K562 (cell line): ENCODE measurements around the gene CDC42SE2. TPM values are rescaled to one million over a fixed set of nuclear protein-coding genes. Genes with fewer than 3 reads are reported as not detected.

Experiments
- ATAC-seq: fragments of 200-7000 bp; cut with Tn5 transposase; 3 replicates; pipeline ENCODE4 v1.9.1; 2020; ENCODE audit warnings: moderate library complexity
- BruUV-seq: library from RNA; stranded (reverse); fragments of 400-500 nt; replicated peaks from 2 replicates; lab custom pipeline; 2021; lab: Mats Ljungman, UMichigan
- CTCF ChIA-PET: fragments of 300-600 bp; formaldehyde crosslinking; extraction: SDS; loops from one replicate; lab custom pipeline; 2021; ENCODE audit warnings: low intra/inter-chr PET ratio; lab: Yijun Ruan, JAX
- POLR2A ChIA-PET: fragments of 300-600, 350-650 bp; sonication (Branson Sonifier 250); formaldehyde crosslinking; extraction: SDS; loops from one replicate; lab custom pipeline; 2021; ENCODE audit warnings: antibody characterized with exemption, inconsistent platforms; lab: Yijun Ruan, JAX
- DNase-seq, 4 experiments: peaks; one replicate each; pipeline versions ENCODE4 v3.0.0 to v3.0.0-alpha.2; 2011 to 2018; ENCODE audit warnings: low spot score in 3 of 4, mixed read lengths in 3 of 4; ENCODE audit errors: extremely low read depth in 1 of 4
- FAIRE-seq: peaks from 2 replicates; lab custom pipeline; 2011; peaks lifted over from hg19 to GRCh38; lab: Jason Lieb, UNC
- H2AFZ ChIP-seq: 2 replicates; pipeline ENCODE4 v1.6.0; 2011; ENCODE audit warnings: low read depth, low read length, control low read depth, inconsistent platforms
- H3K27ac ChIP-seq: fragments of 200-600 bp; 3 replicates; pipeline ENCODE4 v1.8.0; 2011; ENCODE audit warnings: low read depth, mild to moderate bottlenecking, control low read depth, inconsistent platforms, low read length, moderate library complexity, mixed read lengths; ENCODE audit errors: extremely low read depth
- H3K27me3 ChIP-seq, 2 experiments: fragments of 300-600 bp in 1 of 2; 2 replicates in 1 of 2; 3 replicates in 1 of 2; pipeline versions ENCODE4 v1.6.0 to v1.8.0; 2011; ENCODE audit warnings: inconsistent platforms in 2 of 2, low read length in 2 of 2, mild to moderate bottlenecking in 1 of 2, mixed read lengths in 1 of 2, moderate library complexity in 1 of 2; ENCODE audit not compliant: control insufficient read depth in 2 of 2, insufficient read depth in 2 of 2
- H3K36me3 ChIP-seq: fragments of 300-600 bp; 3 replicates; pipeline ENCODE4 v1.8.0; 2011; ENCODE audit warnings: mild to moderate bottlenecking, low read length, inconsistent platforms; ENCODE audit not compliant: control insufficient read depth, insufficient read depth
- H3K4me1 ChIP-seq, 2 experiments: fragments of 200-600 bp in 1 of 2; replicated peaks in 1 of 2; 2 replicates in 1 of 2; 3 replicates in 1 of 2; pipeline versions ENCODE4 v1.5.1 to v1.8.0; 2011; ENCODE audit warnings: inconsistent platforms in 2 of 2, low read length in 2 of 2, mild to moderate bottlenecking in 1 of 2, mixed read lengths in 1 of 2, moderate library complexity in 1 of 2; ENCODE audit not compliant: control insufficient read depth in 2 of 2, insufficient read depth in 2 of 2
- H3K4me2 ChIP-seq: 2 replicates; pipeline ENCODE4 v1.6.1; 2011; ENCODE audit warnings: low read length, control low read depth, inconsistent platforms, mixed read lengths; ENCODE audit not compliant: insufficient read depth
- H3K4me3 ChIP-seq: fragments of 200-600 bp; sonication (generic), shearing (Covaris generic); 2 replicates; pipeline ENCODE4 v1.5.1; 2016; ENCODE audit warnings: control low read depth, inconsistent platforms
- H3K79me2 ChIP-seq: fragments of 200-600 bp; 3 replicates; pipeline ENCODE4 v1.8.0; 2011; ENCODE audit warnings: low read length, inconsistent platforms; ENCODE audit not compliant: control insufficient read depth, insufficient read depth
- H3K9ac ChIP-seq, 2 experiments: 2 replicates each; pipeline versions ENCODE4 v1.6.0 to v1.6.1; 2011; ENCODE audit warnings: low read depth in 2 of 2, low read length in 2 of 2, control low read depth in 1 of 2, inconsistent platforms in 1 of 2, mild to moderate bottlenecking in 1 of 2, mixed read lengths in 1 of 2; ENCODE audit not compliant: insufficient read depth in 1 of 2
- H3K9me1 ChIP-seq: one replicate; pipeline ENCODE4 v1.6.0; 2011; ENCODE audit warnings: inconsistent platforms, mild to moderate bottlenecking, low read length, moderate library complexity; ENCODE audit not compliant: control insufficient read depth, insufficient read depth
- H3K9me3 ChIP-seq: replicated peaks from 2 replicates; pipeline ENCODE4 v1.5.1; 2011; ENCODE audit warnings: low read depth, low read length, inconsistent platforms; ENCODE audit not compliant: control insufficient read depth, insufficient read depth
- H4K20me1 ChIP-seq: replicated peaks from 2 replicates; pipeline ENCODE4 v1.6.1; 2011; ENCODE audit warnings: low read length, inconsistent platforms, mixed read lengths; ENCODE audit not compliant: control insufficient read depth, insufficient read depth
- ADNP ChIP-seq: fragments of 200-800 bp; sonication (Bioruptor generic); IDR thresholded peaks from 2 replicates; pipeline ENCODE4 v1.6.1; 2016; ENCODE audit warnings: missing genetic modification characterization, missing compliant biosample characterization
- BRCA1 ChIP-seq, 2 experiments: fragments of 450-650 bp in 1 of 2; sonication (generic) in 1 of 2; formaldehyde crosslinking in 1 of 2; IDR thresholded peaks; 2 replicates each; pipeline versions ENCODE4 v1.5.0 to v1.6.1; 2017 to 2020; ENCODE audit warnings: mild to moderate bottlenecking in 1 of 2, missing genetic modification reagents in 1 of 2
- ERF ChIP-seq: fragments of 450-650 bp; formaldehyde crosslinking; IDR thresholded peaks from 2 replicates; pipeline ENCODE4 v1.4.0; 2020; ENCODE audit warnings: mild to moderate bottlenecking, mixed read lengths
- ETV1 ChIP-seq: fragments of 450-650 bp; conservative IDR thresholded peaks from 2 replicates; pipeline ENCODE4 v1.6.1; 2016; ENCODE audit warnings: missing genetic modification characterization, control low read depth, low read depth, missing compliant biosample characterization
- FOSL1 ChIP-seq: fragments of 200-800 bp; sonication (Bioruptor generic); conservative IDR thresholded peaks from 2 replicates; pipeline ENCODE4 v1.6.1; 2016; ENCODE audit warnings: missing genetic modification characterization, missing compliant biosample characterization
- NCOR1 ChIP-seq: fragments of 450-650 bp; IDR thresholded peaks from 2 replicates; pipeline ENCODE4 v1.6.1; 2016; ENCODE audit warnings: mild to moderate bottlenecking, moderate library complexity
- NELFE ChIP-seq: IDR thresholded peaks from 2 replicates; pipeline ENCODE4 v1.6.1; 2011; ENCODE audit warnings: mild to moderate bottlenecking; ENCODE audit not compliant: insufficient read depth, insufficient read length
- NFXL1 ChIP-seq: fragments of 450-650 bp; formaldehyde crosslinking; IDR thresholded peaks from 2 replicates; pipeline ENCODE4 v1.4.0; 2021; ENCODE audit warnings: mild to moderate bottlenecking
- NR1H2 ChIP-seq: sonication (generic); formaldehyde crosslinking; IDR thresholded peaks from 2 replicates; pipeline ENCODE4 v1.4.0; 2020; ENCODE audit warnings: mild to moderate bottlenecking, missing genetic modification reagents
- PHF21A ChIP-seq: fragments of 450-650 bp; IDR thresholded peaks from 2 replicates; pipeline ENCODE4 v1.6.1; 2017; ENCODE audit warnings: low read depth, borderline replicate concordance
- POU5F1 ChIP-seq: fragments of 150-350 bp; IDR thresholded peaks from 2 replicates; pipeline ENCODE4 v1.6.1; 2014; ENCODE audit warnings: borderline replicate concordance, low read length, low read depth, mild to moderate bottlenecking; ENCODE audit not compliant: partially characterized antibody
- PTBP1 ChIP-seq: fragments of 200-400 bp; formaldehyde crosslinking; IDR thresholded peaks from 2 replicates; pipeline ENCODE4 v1.6.1; 2017; ENCODE audit warnings: low read depth, low read length
- XRCC4 ChIP-seq: IDR thresholded peaks from one replicate; pipeline ENCODE4 v1.6.1; 2011; ENCODE audit not compliant: insufficient read depth, insufficient read length; ENCODE audit errors: extremely low read depth
- ZNF41 ChIP-seq: fragments of 250-450 bp; sonication (Bioruptor Pico); conservative IDR thresholded peaks from 2 replicates; pipeline ENCODE4 v1.4.0; 2020; ENCODE audit warnings: mild to moderate bottlenecking
- ZNF507 ChIP-seq: conservative IDR thresholded peaks from 2 replicates; pipeline ENCODE4 v1.6.1; 2017; ENCODE audit warnings: missing genetic modification characterization, missing compliant biosample characterization
- WGBS: fragments of 100-300 bp; shearing (Covaris generic); methylation state at CpG from one replicate; pipeline ENCODE4 v1.1.6; 2016; ENCODE audit warnings: low coverage, mixed read lengths; ENCODE audit not compliant: insufficient coverage; ENCODE audit errors: missing lambda C conversion rate; 5-methylcytosine and 5-hydroxymethylcytosine counted together
- in situ Hi-C: fragments of 300-500 bp; cut with MboI; formaldehyde crosslinking; loops from 4 replicates; pipeline ENCODE4 v1.15.0; 2018; ENCODE audit warnings: inconsistent platforms, mixed read lengths
- intact Hi-C: fragments of 100-400 bp; cut with micrococcal nuclease; formaldehyde crosslinking; loops from 2 replicates; pipeline ENCODE4 v1.14.2; 2022
- polyA plus RNA-seq, 8 experiments: library from polyadenylated mRNA; depleted of rRNA in 4 of 8; stranded (reverse) in 5 of 8; unstranded in 3 of 8; fragments of >200 nt; fragmentation: Nextera tagmentation in 2 of 8; fragmentation: Illumina TruSeq in 1 of 8; extraction: Ambion mirVana in 2 of 8; extraction: Trizol in 1 of 8; gene quantifications; 2 replicates each; pipeline versions ENCODE4 v1.2.1 to v1.2.3, GENCODE V29; 2011 to 2014; ENCODE audit warnings: inconsistent platforms in 1 of 8, missing spikeins in 1 of 8
- total RNA-seq, 7 experiments: library from RNA; depleted of rRNA in 6 of 7; stranded (reverse); fragments of >200 nt in 6 of 7; fragmentation: Illumina TruSeq in 2 of 7; extraction: Trizol in 2 of 7; gene quantifications; 2 replicates each; pipeline versions ENCODE4 v1.2.1 to v1.2.3, GENCODE V29; 2011 to 2021; ENCODE audit warnings: low replicate concordance in 1 of 7
- TF ChIP-seq, protein P1 (sequence below): fragments of 250-450 bp; sonication (Bioruptor Pico); IDR thresholded peaks from 2 replicates; pipeline ENCODE4 v1.5.0; 2021; ENCODE audit warnings: mild to moderate bottlenecking, moderate library complexity
- TF ChIP-seq, protein P2 (sequence below), 2 experiments: fragments of 450-650 bp; IDR thresholded peaks; 2 replicates each; pipeline ENCODE4 v1.6.1; 2016
- TF ChIP-seq, protein P3 (sequence below), 2 experiments: fragments of 250-450 bp in 1 of 2; fragments of 450-650 bp in 1 of 2; sonication (Bioruptor Pico) in 1 of 2; IDR thresholded peaks; 2 replicates each; pipeline versions ENCODE4 v1.6.1 to v1.8.0; 2016 to 2021; ENCODE audit warnings: mild to moderate bottlenecking in 2 of 2, moderate library complexity in 2 of 2, missing compliant biosample characterization in 1 of 2, missing genetic modification characterization in 1 of 2

Gene CDC42SE2
- total and polyA plus RNA-seq, 9 of the 15 experiments (the other 6 are each of a cell fraction or from before 2014, with no cell fraction given) = 24.8 to 44.3 (median 32.7) TPM

DNA sequence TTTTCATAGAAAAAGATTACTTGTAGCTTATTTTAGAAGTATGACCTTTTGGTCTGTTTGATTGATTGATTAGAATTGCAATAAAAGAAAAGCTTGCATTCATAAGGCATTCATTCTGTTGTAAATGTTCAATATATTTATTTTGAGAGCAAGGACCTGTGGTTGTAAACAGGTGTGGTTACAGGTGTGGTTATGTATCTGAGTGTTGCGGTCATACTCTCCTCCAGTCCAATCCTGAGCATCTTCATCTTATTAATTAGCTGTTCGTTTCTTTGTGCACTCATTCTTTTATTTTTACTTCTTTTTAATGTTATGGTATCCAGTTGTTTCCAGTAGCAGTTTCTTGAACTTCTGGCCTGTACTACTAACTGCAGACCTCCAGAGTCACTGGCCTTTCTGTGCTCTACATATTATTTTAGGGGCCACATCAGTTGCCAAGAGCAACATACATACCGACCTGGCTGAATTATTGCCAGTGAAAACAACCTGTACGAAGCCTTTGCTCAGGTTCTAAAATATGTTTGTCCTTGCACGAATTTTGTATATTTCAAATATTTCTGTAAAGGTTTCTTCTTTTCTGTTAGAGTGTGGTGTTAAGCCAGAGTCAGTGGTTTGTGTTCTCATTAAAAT is 128.7 kb downstream of the CDC42SE2 start:
- no peak overlapping the region for H3K4me3 ChIP-seq
- FAIRE-seq (no peak), DNase-seq (no peak), ATAC-seq (no peak)
- CTCF ChIA-PET = no interaction called here
- BruUV-seq = no TSS peak
- WGBS = 71% methylated on average over 5 of the region's 5 CpGs
- in situ Hi-C loops = loop anchor here (25.0 kb wide), 1 partner anchor 505 kb away; no protein-coding TSS in a partner anchor
- no peak overlapping the region for H3K27ac ChIP-seq
- H3K9me3 ChIP-seq = no peaks in the 10 kb centered on the region
- H3K4me1 ChIP-seq = no peaks in the 10 kb centered on the region
- H3K4me2 ChIP-seq = no peak overlapping the region
- H2AFZ ChIP-seq = no peak overlapping the region
- no peaks in the 10 kb centered on the region for H3K9me1 ChIP-seq
- H3K79me2 ChIP-seq = no peaks in the 10 kb centered on the region
- intact Hi-C loops = no loop called here
- TF ChIP-seq, protein P1, sequence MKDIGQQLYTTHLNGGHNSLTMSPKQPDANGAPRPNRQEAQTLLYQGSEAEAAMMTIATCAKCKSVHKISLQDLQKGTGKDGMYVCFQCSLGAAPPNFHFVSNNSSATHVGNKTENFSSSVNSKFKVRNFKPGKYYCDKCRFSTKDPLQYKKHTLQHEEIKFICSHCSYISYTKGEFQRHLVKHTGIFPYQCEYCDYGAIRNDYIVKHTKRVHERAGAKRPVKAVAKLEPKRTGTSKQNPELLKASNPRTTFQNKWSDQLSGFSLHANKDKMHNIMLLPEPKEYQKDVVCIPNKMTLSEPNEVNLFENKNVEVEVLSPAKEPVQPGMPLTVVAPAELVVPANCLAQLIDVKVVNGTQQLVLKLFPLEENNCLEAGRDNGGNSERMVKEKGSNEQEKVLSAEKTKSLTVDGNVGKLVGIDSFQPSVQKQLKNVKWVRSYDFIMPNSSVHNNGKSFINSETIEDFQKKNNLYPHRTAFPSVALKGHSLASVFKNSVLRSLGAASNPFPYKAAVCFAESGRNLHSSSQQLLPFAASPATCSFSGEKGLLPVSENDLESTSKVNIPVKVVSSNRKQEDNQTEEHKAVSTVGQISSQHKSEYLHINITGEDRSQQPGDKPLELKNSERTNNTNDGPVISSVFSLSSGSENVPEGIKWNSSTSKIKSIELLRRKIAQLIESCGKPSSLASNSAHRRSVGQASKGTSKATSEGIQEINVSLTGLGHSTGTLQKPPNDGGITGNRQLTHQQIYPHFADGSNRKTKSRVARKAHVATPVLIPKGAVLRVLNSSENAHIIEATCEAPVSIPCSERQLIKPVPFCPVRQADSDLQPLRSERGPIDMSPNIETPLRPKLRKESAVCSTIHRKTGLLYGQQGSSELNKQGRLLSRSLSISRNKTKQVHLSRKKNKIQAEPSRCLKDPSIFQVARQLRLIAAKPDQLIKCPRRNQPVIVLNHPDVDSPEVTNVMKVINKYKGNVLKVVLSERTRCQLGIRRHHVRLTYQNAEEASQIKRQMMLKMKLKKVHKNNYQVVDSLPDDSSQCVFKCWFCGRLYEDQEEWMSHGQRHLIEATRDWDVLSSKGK (CRISPR knock-in tag) = no peak
- no peak for TF ChIP-seq ERF (CRISPR knock-in tag)
- TF ChIP-seq ETV1 (tag) = no peak
- no peak for TF ChIP-seq NFXL1 (CRISPR knock-in tag)
- no peak for TF ChIP-seq ZNF41 (CRISPR knock-in tag)
- TF ChIP-seq PHF21A = no peak
- no peak for TF ChIP-seq POU5F1
- TF ChIP-seq, protein P2, sequence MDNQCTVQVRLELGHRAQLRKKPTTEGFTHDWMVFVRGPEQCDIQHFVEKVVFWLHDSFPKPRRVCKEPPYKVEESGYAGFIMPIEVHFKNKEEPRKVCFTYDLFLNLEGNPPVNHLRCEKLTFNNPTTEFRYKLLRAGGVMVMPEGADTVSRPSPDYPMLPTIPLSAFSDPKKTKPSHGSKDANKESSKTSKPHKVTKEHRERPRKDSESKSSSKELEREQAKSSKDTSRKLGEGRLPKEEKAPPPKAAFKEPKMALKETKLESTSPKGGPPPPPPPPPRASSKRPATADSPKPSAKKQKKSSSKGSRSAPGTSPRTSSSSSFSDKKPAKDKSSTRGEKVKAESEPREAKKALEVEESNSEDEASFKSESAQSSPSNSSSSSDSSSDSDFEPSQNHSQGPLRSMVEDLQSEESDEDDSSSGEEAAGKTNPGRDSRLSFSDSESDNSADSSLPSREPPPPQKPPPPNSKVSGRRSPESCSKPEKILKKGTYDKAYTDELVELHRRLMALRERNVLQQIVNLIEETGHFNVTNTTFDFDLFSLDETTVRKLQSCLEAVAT (IDR thresholded peaks at IDR 0.05) = no peak
- no peak for TF ChIP-seq NELFE
- TF ChIP-seq BRCA1 (IDR thresholded peaks at IDR 0.05) = no peak
- no peak for TF ChIP-seq BRCA1 (CRISPR knock-in tag; IDR thresholded peaks at IDR 0.05)
- TF ChIP-seq NCOR1 = no peak
- TF ChIP-seq FOSL1 (tag) = no peak
- TF ChIP-seq ZNF507 (tag) = no peak
- TF ChIP-seq NR1H2 (CRISPR knock-in tag) = no peak
- no peak for TF ChIP-seq XRCC4
- TF ChIP-seq, protein P3, sequence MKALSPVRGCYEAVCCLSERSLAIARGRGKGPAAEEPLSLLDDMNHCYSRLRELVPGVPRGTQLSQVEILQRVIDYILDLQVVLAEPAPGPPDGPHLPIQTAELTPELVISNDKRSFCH (CRISPR knock-in tag; IDR thresholded peaks at IDR 0.05) = no peak
- TF ChIP-seq, protein P3 (tag; IDR thresholded peaks at IDR 0.05) = no peak
- no peak for TF ChIP-seq PTBP1
- TF ChIP-seq ADNP (tag) = no peak
- TF ChIP-seq, all 486 proteins: peak for 0
- H3K36me3 ChIP-seq = peaks cover 93% of the 10 kb centered on the region
- no peaks in the 10 kb centered on the region for H3K27me3 ChIP-seq
- no peak overlapping the region for H3K9ac ChIP-seq
- H4K20me1 ChIP-seq = no peaks in the 10 kb centered on the region
- POLR2A ChIA-PET = no interaction called here
